ENCODE results near the gene RASSF7.

DNA sequence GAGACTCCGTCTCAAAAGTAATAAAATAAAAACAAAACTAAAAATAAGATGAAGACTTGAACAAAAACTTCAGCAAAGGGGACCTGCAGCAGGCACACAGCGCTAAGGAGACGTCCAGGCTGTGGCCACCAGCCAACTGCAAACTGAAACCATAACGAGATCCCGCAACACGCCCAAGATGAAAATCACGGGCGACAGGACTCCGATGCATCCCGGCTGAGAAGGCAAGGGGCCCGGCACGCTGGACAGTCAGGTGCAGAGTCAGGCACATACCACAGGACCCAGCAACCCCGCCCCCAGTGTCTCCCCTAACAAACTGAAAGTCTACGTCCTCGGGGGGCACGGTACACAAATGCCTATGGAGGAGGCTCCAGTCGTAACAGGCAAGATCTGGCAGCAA, 34.6 kb upstream of the RASSF7 start:
- TF ChIP-seq, protein P1, sequence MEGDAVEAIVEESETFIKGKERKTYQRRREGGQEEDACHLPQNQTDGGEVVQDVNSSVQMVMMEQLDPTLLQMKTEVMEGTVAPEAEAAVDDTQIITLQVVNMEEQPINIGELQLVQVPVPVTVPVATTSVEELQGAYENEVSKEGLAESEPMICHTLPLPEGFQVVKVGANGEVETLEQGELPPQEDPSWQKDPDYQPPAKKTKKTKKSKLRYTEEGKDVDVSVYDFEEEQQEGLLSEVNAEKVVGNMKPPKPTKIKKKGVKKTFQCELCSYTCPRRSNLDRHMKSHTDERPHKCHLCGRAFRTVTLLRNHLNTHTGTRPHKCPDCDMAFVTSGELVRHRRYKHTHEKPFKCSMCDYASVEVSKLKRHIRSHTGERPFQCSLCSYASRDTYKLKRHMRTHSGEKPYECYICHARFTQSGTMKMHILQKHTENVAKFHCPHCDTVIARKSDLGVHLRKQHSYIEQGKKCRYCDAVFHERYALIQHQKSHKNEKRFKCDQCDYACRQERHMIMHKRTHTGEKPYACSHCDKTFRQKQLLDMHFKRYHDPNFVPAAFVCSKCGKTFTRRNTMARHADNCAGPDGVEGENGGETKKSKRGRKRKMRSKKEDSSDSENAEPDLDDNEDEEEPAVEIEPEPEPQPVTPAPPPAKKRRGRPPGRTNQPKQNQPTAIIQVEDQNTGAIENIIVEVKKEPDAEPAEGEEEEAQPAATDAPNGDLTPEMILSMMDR (IDR thresholded peaks at IDR 0.05), result no peak
- TF ChIP-seq POLR2A (IDR thresholded peaks at IDR 0.05) (no peak), POLR2AphosphoS5 (IDR thresholded peaks at IDR 0.05) (no peak), EP300 (IDR thresholded peaks at IDR 0.05) (no peak)
